ENCODE measurements around the gene MAD1L1. TPM values are rescaled to one million over a fixed set of nuclear protein-coding genes. Genes with fewer than 3 reads are reported as not detected.

MAD1L1 gene
- total and polyA plus RNA-seq, 2 of the 4 experiments (the other 2 are of a cell fraction), result 29.0 to 40.9 TPM

- dilution Hi-C loops (cut with HindIII; ENCODE audit: low sequenced_read_pairs, unreplicated experiment), result no loop called here
- H3K9me3 ChIP-seq (ENCODE audit: control insufficient read depth, insufficient read depth, low read length), result no peaks in the 10 kb centered on the region
- BruUV-seq (replicated peaks), result no TSS peak
- intact Hi-C loops (cut with micrococcal nuclease), result no loop called here
- H3K4ac ChIP-seq (ENCODE audit: low read depth, low read length), result no peak overlapping the region
- no peak overlapping the region for H3K56ac ChIP-seq (ENCODE audit: extremely low read depth, insufficient read depth, low read length)
- ATAC-seq (ENCODE audit: low read depth) (no peak), DNase-seq (no peak)
- no peak overlapping the region for H4K5ac ChIP-seq (ENCODE audit: low read depth, low read length)
- no peak overlapping the region for H2BK20ac ChIP-seq (ENCODE audit: low read depth, low read length)
- TF ChIP-seq NFE2L2 (IDR thresholded peaks at IDR 0.05; ENCODE audit: low read depth, low read length) (no peak), FOS (IDR thresholded peaks at IDR 0.05; ENCODE audit: low read depth, low read length) (no peak), CEBPB (IDR thresholded peaks at IDR 0.05; ENCODE audit: low read depth, low read length) (no peak), CHD1 (IDR thresholded peaks at IDR 0.05; ENCODE audit: low read depth, low read length) (no peak), SMC3 (IDR thresholded peaks at IDR 0.05; ENCODE audit: low read depth, low read length) (no peak), CTCF (conservative IDR thresholded peaks at IDR 0.05; ENCODE audit: low read depth, low read length) (no peak), MAFK (IDR thresholded peaks at IDR 0.05; ENCODE audit: low read depth, low read length) (no peak), RAD21 (IDR thresholded peaks at IDR 0.05; ENCODE audit: low read length) (no peak), MAZ (IDR thresholded peaks at IDR 0.05; ENCODE audit: borderline replicate concordance, low read depth, low read length) (no peak), MXI1 (IDR thresholded peaks at IDR 0.05; ENCODE audit: borderline replicate concordance, low read depth, low read length) (no peak), POLR2A (IDR thresholded peaks at IDR 0.05; ENCODE audit: low read depth, low read length) (no peak), RCOR1 (IDR thresholded peaks at IDR 0.05; ENCODE audit: insufficient replicate concordance, low read length) (no peak), BHLHE40 (IDR thresholded peaks at IDR 0.05; ENCODE audit: low read depth, low read length) (no peak), RFX5 (IDR thresholded peaks at IDR 0.05; ENCODE audit: low read depth, low read length) (no peak)
- TF ChIP-seq, protein P1, sequence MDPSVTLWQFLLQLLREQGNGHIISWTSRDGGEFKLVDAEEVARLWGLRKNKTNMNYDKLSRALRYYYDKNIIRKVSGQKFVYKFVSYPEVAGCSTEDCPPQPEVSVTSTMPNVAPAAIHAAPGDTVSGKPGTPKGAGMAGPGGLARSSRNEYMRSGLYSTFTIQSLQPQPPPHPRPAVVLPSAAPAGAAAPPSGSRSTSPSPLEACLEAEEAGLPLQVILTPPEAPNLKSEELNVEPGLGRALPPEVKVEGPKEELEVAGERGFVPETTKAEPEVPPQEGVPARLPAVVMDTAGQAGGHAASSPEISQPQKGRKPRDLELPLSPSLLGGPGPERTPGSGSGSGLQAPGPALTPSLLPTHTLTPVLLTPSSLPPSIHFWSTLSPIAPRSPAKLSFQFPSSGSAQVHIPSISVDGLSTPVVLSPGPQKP (IDR thresholded peaks at IDR 0.05; ENCODE audit: borderline replicate concordance, low read depth, low read length), result no peak
- TF ChIP-seq, protein P2, sequence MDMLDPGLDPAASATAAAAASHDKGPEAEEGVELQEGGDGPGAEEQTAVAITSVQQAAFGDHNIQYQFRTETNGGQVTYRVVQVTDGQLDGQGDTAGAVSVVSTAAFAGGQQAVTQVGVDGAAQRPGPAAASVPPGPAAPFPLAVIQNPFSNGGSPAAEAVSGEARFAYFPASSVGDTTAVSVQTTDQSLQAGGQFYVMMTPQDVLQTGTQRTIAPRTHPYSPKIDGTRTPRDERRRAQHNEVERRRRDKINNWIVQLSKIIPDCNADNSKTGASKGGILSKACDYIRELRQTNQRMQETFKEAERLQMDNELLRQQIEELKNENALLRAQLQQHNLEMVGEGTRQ (IDR thresholded peaks at IDR 0.05; ENCODE audit: low read depth, low read length), result no peak
- H2AK5ac ChIP-seq (ENCODE audit: low read depth, low read length), result no peak overlapping the region; the same call in 1 of the 2 replicates
- WGBS, 2 experiments (ENCODE audit: extremely low coverage in 2 of 2, insufficient read length in 1 of 2), result 100% methylated on average over 5 of the region's 5 CpGs; no CpG with 5 or more reads in 1 of the 2 experiments
- H4K91ac ChIP-seq (ENCODE audit: insufficient read depth, low read depth, low read length), result no peak overlapping the region
- H3K27me3 ChIP-seq (ENCODE audit: control insufficient read depth, insufficient read depth, low read length), result no peaks in the 10 kb centered on the region
- no peak overlapping the region for H2AFZ ChIP-seq (replicated peaks; ENCODE audit: low read length, poor library complexity)
- H3K9ac ChIP-seq (ENCODE audit: low read depth, low read length), result no peak overlapping the region
- H2BK120ac ChIP-seq (ENCODE audit: low read depth, low read length), result no peak overlapping the region
- peaks cover 3 to 4% of the 10 kb centered on the region in 2 experiments; a peak in 1 of 4 replicates for H3K79me1 ChIP-seq (ENCODE audit: low read depth in 1 of 2, low read length in 2 of 2)
- ChIA-PET CTCF (no interaction called here), POLR2A (ENCODE audit: unreplicated experiment) (no interaction called here)
- H3K4me3 ChIP-seq (ENCODE audit: insufficient read depth, low read depth, low read length), result no peak overlapping the region
- in situ Hi-C loops (cut with MboI; ENCODE audit: low sequenced_read_pairs), result no loop called here
- H2BK5ac ChIP-seq (ENCODE audit: low read depth, low read length, poor library complexity, severe bottlenecking), result no peak overlapping the region
- H3K27ac ChIP-seq (ENCODE audit: insufficient read depth, low read length), result no peak overlapping the region
- H4K8ac ChIP-seq (ENCODE audit: low read depth in 2 of 2, low read length in 2 of 2), result no peak overlapping the region
- 0 out of 2 replicates have a peak, but pooled peaks cover 1% of the 10 kb centered on the region for H3K36me3 ChIP-seq (ENCODE audit: control insufficient read depth, insufficient read depth, low read length)
- H4K20me1 ChIP-seq (ENCODE audit: insufficient read depth, low read length), result peaks cover 24% of the 10 kb centered on the region
- H2BK15ac ChIP-seq (ENCODE audit: low read depth, low read length), result no peak overlapping the region
- H3K9me1 ChIP-seq (ENCODE audit: insufficient read depth, low read length), result no peaks in the 10 kb centered on the region; the same call in 1 of the 2 replicates
- H3K23ac ChIP-seq (ENCODE audit: low read depth, low read length), result no peak overlapping the region
- H3K4me1 ChIP-seq (ENCODE audit: control insufficient read depth, insufficient read depth, low read length), result no peaks in the 10 kb centered on the region
- no peak overlapping the region for H3K18ac ChIP-seq (ENCODE audit: low read depth, low read length)
- no peak overlapping the region for H3K14ac ChIP-seq (replicated peaks; ENCODE audit: low read depth, low read length)
- H3K4me2 ChIP-seq (ENCODE audit: low read depth, low read length), result no peak overlapping the region
- H2AK9ac ChIP-seq (replicated peaks; ENCODE audit: low read depth, low read length, poor library complexity), result peak overlapping the region; percentile 14
These were observed 68.1 kb downstream of the MAD1L1 start for GRCh38 chr7:2164646-2165045.
